ENCODE results near the gene EIF3F.

Gene EIF3F

DNA sequence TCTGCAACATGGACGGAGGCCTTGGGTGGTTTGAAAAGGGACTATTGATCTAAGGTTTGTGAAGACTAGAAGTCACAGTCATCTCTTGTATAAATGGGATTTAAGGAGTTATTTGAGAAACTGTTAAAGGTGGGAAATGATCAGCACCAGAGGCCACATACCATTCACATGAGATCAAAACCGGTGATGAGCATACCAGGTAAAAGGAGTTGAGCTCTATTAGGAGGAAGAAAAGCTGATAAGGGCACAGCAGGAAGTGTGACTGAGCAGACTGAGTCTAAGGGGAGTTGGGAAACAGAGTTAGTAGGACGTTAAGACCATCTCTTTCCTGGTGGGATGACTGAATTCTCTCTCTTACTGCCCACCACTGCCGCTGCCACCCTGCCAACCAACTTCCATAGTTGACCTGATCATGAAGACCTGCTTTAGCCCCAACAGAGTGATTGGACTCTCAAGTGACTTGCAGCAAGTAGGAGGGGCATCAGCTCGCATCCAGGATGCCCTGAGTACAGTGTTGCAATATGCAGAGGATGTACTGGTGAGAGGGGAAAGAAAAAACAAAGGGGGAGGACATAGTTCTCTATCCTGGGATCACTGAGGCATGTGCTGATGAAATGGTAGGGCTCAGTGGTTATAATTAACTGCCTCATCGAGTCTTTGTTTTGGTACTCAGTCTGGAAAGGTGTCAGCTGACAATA lies 7.6 kb downstream of the EIF3F start:
- no peak for DNase-seq

DNA sequence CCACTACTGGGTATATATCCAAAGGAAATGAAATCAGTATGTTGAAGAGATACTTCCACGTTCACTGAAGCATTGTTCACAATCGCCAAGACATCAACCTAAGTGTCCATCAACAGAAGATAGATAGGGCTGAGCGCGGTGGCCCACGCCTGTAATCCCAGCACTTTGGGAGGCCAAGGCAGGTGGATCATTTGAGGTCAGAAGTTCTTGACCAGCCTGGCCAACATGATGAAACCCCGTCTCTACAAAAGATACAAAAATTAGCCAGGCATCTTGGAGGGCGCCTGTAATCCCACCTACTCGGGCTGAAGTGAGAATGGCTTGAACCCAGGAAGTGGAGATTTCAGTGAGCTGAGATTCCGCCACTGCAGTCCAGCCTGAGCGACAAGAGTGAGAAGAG lies 12.7 kb downstream of the EIF3F start:
- DNase-seq = no peak

DNA sequence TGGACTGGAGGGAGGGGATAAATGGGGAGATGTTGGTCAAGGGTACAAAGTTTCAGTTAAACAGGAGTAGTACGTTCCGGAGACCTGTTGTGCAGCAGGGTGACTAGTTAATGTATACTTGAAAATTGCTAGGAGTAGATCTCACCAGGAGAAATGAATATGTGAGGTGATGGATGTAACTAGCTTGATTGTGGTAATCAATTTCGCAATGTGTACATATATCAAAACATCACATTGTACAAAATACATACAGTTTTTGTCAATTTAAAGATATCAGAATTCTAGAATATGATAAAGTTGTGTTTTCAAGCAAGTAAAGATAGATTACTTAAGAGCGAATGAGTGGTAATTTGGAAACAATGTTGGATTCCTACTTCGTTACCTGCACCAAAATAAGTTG lies 13.3 kb downstream of the EIF3F start:
- DNase-seq = no peak

DNA sequence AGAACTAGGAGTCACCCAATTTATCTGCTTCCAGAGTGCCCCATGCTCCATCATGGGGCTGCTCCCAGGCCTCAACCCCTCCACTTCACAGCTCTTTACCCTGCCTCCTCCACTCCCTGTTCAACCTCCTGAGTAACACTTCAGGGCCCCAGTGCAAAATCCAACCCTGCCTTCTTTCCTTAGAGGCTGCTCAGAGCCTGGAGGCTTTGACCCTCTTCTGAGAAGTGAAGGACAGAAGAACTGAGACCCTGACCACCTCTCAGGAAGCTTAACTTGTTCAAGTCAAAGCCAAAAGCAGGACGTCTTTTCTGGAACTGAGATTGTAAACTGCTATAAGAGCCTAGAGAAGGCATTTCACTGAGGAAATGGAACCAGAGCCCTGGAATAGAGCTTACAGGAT lies 15.5 kb downstream of the EIF3F start:
- DNase-seq = no peak

DNA sequence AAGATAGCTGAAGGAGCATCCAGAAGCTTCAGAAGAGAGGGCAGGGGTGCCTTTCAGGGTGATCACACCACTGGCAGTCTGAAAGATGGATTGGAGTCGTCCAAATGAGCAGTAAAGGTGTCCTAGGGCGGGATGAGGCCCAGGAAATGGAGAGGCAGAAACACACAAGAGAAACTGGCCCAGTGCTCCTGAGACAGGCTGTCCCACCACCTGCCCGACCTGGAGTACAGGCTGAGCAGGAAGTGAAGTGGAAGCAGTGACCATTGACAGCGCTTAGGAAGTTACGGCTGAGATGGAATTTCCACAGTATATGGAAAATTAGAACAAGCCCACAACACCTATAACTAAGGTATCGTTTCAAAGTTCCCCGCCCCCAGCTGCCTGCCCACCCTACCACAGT lies 16.1 kb downstream of the EIF3F start:
- DNase-seq = no peak

DNA sequence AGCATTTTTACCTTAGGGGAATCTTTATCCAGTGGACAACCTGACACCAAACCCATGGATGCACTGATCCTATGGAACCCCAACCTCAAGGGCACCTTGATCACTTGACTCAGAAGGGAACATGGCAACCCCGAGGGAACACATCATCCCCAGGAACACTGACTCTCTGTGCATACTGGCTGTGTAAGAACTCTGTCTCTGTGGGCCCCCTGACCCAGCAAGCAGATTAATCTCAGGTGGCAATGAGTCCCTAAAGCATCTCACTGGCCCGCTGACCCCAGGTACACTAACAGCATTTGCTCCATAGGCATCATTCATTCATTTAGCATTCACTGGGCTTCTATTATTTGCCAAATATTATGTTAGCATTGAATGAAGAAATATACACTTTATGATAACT lies 16.9 kb downstream of the EIF3F start:
- DNase-seq = no peak

DNA sequence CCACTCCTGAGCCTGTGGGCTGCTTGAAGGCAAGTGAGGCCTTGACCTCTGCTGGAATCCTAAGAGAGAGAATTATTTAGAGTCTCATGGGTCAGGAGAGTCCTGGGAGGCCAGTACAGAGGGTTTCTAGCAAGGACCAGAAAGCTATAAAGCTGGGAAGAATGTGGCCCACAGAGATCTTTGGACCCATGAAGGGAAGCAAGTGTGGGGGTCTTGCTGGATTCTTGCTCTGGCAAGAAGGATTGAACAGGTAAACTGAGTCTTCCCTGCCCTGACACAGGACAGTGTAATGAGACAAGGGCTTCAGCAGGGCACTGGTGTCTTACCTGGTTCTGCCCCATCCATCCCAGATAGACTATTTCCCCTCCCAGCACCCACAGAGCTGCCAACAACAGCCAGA lies 18.4 kb downstream of the EIF3F start:
- DNase-seq = no peak

DNA sequence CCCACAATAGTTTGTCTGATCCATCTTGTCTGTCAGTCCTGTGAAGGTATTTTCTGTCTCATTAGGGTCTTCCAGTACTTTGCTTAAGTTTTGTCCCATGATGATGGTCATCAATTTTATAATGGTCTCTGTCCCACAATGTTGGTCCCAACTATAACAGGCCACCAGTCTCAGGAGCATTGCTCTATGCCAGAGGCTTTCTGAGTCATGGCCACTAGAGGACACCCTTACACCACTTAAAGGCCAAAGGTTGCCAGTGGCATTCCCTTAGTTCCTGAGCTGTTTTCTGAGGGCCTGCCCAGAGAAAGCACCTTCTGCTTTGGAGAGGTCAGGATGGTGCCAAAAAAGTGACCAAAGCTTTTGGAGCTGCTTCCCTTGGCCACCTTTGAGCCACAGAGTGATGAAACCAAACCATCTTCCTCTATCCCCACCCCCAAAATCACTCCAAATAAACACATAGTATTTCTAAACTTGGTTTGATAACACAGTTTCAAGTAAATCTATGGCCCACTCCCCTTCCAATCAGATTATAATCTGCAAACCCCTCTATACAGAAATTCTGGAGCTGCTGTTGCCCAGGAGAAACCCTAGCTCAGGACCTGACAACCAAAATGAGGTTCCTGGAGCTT lies 19.3 kb downstream of the EIF3F start:
- DNase-seq = no peak

DNA sequence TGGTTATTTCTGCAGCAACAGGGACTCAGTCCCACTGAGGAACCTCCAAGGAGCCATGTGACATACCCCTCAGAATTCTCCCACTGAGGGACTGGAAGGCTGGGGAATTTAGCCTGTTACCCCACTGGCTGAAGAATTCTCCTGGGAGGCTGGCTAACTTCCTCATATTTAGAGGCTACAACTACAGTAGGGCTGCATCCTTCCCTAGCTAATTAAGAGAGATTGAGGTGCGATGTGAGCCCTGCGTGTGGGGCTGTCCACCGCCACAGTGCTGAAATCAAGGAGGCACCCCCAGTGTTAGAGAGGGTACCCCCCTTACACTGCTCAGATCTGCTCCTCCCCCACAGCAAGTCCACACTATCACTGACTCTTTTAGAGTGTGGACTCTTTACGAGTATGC lies 21.1 kb downstream of the EIF3F start:
- DNase-seq = no peak

DNA sequence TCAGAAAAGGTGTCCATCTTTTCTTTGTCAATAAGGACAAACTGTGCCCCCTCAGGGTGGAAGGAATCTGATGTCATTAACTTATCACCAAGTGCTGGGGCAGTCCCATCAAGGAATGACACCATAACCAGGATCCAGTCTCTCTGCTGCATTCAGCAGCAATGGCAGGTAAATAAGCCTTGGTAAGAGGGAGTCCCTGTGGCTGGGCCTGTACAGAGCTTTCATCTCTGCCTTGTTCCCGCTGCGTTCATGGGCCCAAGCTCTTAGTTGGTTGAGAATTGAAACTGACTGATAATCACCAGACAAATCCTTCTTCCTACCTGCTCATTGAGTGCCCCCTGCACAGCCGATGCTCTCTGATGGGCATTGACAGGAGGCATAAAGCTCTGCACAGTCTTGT lies 22.7 kb downstream of the EIF3F start:
- DNase-seq = no peak

DNA sequence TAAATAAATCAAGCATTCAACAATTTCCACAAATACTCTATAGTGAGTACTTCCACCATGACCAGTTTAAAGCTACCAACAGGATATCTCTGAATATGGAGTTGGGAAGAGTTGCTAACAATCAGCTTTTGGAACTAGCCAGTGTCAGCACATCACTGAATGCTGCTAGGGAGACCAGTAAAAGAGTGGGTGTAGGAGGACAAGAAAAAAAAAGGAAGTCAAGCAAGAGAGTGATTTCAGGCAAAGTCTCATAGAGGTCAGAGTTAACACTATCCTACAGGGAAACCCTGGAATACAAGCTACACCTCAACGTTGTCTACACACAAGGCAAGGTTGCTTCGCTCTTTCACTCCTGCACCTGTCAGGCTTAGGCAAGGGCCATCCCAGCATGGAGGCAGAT lies 24.2 kb downstream of the EIF3F start:
- DNase-seq = no peak

DNA sequence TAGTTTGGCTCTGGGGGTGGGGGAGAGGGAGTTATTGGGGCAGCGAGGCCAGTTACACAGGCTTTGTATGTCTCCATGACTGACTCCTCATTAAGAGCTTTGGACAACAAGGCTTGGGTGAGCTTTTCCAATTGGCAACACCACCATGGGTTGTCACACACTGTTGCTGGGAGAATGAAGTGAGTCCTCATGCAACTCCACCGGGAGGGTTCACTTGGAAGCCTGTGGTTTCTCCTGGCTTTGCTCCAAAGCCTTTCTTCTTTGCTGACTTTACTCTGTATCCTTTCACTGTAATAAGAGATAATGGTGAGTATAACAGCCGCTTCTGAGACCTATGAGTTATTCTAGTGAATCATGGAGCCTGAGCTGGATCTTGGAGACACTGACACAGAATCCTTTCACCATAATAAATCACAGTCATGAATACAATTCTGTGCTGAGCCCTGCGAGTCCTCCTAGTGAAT lies 24.9 kb downstream of the EIF3F start:
- DNase-seq = no peak

DNA sequence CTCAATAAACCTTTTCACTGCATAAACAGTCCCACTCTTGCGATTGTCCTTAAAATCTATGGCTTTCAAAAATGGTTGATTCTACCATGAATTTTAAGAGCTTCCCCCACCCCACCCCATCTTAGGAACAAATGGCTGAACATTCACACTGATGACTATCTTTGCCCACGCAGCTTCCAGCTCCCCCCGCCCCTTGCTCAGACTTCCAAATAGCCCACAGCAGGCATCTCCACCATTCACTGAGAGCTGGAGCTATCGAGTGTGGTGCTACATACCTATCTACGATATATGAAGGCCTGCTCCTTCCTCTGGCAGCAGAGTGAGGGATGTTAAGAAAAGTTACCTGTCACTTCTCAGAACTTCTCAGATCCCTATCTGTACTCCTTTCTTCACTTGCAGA lies 26.7 kb downstream of the EIF3F start:
- DNase-seq = no peak

DNA sequence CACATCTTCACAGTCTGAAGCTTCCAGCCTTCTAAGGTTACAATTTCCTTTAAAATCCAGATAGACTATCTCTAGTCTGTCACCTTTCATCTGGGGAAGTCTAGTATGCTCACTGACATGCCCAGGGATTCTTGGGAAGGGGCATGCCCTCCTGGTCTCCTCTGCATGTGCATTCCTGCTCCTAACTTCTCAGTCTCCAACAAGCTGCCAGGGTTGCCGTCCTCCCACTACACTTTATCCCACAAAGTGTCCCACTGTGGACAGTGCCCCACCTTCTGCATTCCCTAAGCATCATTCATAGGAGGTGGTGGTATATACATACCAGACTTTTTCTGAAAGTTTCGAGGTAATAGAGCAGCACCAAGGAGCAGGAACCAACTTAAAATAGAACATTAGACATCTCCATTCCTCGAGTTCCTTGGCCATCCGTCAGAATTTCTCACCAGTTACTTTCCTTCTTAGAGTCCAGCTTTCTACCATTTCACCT lies 28.7 kb downstream of the EIF3F start:
- DNase-seq = no peak

DNA sequence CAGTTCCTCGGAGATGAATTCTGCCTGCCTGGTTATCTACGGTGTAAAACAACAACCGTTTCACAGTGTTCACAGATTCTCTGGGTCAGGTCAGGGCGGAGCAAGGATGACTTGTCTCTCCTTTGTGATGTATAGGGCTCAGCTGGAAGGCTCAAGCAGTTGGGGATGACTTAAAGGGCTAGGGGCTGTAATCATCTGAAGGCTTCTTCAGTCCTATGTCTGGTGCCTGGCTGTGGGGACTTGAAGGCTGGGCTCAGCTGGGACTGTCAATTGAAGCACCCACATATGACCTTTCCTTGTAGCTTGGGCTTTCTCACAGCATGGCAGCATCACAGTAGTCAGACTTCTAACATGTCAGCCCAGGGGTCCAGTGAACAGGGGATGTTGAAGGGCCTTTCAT lies 29.3 kb downstream of the EIF3F start:
- DNase-seq = no peak

DNA sequence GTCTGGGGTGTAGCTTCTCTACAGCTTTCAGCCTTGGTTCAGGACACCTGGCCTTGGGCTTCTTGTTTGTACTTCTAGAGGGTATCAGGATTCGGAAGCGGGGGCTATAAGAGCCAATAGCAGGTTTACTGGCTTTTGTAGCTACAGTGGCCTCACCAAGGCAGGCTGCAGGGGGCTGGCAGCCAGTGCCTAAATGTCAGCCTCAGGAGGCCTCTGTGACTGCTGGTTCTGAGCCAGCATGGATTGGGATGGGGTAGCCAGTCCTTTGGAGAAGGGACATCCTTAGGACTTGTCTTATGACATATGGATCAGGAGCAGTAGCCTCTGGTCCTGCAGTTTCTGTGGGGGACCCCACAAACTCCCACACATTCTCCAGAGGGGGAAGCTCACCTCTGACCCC lies 29.9 kb downstream of the EIF3F start:
- no peak for DNase-seq

DNA sequence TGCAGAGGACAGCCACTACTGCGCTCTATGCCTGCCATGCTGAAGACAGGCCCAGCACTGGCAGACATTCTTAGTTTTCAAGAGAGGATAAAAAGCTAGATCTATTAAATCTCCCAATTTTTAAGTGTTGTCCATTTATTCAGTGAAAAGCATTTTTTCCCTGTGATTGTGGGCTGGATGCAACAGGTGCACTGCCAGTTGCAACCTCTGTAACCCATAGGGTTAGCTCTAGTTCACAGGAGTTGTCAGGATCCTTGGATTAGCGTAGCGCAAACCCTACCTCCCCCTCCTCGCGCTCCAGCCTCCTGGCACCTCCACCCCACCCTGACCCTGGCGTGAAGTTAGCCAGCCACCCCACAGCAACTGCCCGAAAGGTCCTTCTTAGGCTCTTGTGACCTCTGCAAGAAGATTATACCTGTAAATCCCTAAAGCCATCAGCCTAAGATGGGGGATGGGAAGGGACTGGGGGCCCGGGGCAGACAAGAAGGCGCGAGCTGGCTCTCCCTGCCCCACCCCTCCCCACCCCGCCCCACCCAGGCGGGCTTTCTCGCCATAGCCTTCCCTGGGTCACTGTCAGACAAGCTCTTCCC lies 30.9 kb downstream of the EIF3F start:
- no peak for DNase-seq

DNA sequence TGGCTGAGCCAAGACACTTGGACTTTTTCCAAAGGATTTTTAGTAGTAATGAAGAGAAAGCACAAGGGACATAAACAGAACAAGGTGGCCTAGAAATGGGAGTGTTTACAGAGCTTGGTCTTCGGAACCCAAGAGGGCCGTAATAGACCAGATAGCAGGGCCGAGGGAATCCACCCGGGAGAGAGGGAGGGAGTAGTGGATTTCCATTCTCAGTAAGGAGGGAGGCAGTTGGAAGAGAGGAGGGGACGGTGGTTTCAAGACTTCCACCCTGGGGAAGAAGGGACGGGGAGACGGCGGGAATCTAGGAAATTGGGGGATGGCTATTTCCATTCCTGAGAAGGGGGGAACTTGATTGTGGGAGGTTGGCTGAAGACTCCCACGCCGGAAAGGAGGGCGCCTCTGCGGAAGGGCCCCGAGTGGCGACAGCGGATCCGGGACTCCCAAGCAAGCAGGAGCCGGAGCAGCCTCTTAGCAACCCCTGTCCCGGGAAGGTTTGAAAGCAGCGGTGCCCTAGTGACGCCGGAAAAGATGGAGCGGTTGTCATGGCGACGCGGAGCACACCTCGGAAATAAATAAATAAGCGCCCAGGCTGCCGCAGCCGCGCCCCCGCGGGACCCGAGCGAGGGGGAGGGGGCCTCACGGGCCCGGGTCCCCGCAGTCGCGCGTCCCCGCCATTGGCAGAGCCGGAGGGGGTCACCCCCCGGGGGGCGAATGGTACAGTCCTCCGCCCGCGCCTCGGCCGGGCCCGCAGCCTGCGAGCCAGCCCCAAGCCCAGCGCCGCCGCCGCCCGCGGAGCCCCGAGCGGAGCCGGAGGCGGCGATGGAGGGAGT lies 31.6 kb downstream of the EIF3F start:
- DNase-seq = peak; percentile 57

DNA sequence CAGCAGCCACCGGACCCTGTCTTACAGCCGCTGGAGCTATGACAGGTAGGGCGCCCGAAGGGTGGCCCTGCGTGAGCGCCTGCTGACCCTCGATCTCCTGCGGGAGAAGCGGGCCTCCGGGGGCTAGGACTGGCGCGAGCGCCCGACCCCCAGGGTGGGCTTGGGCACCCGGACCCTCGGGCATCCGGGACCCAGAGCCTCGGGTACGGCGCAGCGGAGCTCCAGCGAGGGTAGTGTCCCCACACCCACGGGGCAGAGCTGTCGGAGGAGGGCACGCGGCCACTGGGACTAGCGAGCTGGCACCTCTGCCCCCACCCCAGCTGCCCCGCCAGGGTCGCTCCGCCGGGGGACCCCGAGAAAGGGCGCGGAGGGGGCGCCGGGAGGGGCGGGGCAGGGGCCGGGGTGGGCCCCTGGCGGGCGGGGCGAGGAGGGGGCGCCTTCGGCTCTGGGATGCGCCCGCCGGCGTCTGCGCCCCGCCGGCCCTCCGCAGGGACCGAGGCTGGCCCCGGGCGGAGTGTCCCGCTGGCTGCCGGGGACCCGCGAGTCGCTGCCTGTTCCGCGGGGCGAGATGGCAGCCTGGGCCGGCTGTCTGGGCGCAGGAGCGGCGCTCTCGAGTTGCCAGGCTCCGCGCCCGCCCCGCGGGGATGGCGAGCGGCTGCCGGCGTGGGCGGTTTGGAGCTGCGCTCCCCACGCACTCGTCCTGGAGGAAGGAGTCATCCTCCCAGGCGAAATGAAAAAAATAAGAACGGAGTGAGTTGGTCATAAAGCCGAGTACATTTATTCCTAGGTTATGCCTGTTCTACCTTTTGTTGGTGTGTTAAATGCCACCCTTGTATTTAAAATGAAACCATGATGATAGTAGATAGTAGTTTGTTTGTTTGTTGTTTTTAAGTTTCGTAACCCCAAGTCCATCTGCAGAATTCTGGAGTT lies 32.4 kb downstream of the EIF3F start:
- DNase-seq = no peak

DNA sequence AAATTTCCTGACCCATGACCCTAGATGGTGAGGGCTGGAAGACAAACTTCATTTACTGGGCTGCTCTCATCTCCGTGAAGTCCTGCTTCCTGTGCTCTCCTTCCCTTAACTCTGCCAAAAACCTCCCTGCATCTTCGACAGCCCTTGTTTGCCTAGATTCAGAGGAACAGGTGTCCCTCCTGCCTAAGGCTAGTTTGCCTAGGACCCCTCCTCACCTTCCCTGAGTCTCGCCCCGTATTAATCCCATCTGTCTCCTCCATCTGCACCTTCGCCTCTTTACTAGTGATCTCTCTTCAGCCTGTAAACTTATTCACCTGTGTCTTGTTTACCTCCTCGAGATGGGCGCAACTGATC lies 33.1 kb downstream of the EIF3F start:
- no peak for DNase-seq

DNA sequence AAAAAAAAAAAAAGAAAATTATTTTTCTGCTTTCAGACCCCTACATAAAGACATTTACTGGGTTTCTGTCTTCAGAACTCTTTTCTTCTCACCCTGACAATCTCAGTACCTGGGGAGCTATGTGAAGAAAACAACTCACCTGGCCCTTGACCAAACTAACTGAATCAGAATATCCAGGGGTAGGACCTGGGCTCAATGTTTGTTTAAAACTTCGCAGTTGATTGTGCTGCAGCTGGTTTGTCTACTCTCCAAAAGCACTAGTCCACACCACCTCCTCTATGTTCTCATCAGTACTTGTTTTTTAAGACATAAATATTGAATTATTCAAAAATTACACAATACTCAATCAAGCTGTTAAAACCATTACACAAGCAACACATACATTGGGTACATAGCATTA lies 34.8 kb downstream of the EIF3F start:
- no peak for DNase-seq

DNA sequence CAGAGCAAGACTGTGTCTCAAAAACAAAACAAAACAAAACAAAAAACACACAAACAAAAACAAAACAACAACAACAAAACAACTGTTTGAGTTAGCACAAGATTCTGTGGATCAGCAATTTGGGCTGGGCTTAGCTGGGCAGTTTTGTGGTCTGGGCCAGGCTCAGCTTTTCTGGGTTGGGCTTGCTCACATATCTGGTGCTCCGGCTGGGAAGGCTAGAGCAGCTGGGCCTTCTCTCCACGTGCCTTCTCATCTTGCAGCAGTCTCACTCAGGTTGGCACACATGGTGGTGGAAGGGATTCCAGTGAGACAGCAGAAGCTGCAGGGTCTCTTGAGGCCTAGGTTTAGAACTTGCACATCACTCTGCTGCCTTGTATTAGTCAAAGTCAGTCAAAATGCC lies 35.7 kb downstream of the EIF3F start:
- no peak for DNase-seq
